22Rv1 (cell line): ENCODE results near the gene DCLK3.

Source experiments
- CTCF ChIP-seq: fragments of 450-650 bp; IDR thresholded peaks from 2 replicates; pipeline ENCODE4 v1.5.1; 2017; ENCODE audit warnings: mild to moderate bottlenecking
- ZFX ChIP-seq: fragments of 450-650 bp; IDR thresholded peaks from 2 replicates; pipeline ENCODE4 v1.6.1; 2017; ENCODE audit warnings: antibody characterized with exemption, borderline replicate concordance

GRCh38 chr3:36796881-36797280 lies 32.5 kb upstream of the DCLK3 start:
- TF ChIP-seq CTCF (no peak), ZFX (no peak)
